ENCODE measurements around the gene PCSK1N.

DNA sequence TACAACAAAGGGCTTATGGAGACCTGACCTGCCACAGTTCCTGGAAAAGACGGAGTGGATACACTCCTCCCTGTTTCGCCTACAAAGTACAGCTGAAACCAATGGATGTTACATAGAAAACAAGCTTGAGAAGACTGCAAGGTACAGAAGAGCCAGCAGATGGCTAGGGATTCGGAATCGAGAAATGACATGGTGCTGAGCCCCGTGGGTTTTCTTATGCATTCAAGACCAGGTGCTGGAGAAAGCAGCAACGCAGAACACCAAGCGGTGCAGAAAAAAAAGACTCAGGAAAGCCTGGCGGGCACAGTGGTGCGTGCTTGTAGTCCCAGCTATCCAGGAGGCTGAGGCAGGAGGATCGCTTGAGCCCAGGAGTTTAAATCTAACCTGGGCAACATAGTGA, 48.3 kb upstream of the PCSK1N start:
- TF ChIP-seq, protein P1, sequence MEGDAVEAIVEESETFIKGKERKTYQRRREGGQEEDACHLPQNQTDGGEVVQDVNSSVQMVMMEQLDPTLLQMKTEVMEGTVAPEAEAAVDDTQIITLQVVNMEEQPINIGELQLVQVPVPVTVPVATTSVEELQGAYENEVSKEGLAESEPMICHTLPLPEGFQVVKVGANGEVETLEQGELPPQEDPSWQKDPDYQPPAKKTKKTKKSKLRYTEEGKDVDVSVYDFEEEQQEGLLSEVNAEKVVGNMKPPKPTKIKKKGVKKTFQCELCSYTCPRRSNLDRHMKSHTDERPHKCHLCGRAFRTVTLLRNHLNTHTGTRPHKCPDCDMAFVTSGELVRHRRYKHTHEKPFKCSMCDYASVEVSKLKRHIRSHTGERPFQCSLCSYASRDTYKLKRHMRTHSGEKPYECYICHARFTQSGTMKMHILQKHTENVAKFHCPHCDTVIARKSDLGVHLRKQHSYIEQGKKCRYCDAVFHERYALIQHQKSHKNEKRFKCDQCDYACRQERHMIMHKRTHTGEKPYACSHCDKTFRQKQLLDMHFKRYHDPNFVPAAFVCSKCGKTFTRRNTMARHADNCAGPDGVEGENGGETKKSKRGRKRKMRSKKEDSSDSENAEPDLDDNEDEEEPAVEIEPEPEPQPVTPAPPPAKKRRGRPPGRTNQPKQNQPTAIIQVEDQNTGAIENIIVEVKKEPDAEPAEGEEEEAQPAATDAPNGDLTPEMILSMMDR (IDR thresholded peaks at IDR 0.05), result no peak
- TF ChIP-seq CBX2 (IDR thresholded peaks at IDR 0.05; ENCODE audit: borderline replicate concordance, low read depth), result no peak
- no peak for TF ChIP-seq BHLHE40 (IDR thresholded peaks at IDR 0.05; ENCODE audit: low read depth, low read length)
- TF ChIP-seq, protein P2, sequence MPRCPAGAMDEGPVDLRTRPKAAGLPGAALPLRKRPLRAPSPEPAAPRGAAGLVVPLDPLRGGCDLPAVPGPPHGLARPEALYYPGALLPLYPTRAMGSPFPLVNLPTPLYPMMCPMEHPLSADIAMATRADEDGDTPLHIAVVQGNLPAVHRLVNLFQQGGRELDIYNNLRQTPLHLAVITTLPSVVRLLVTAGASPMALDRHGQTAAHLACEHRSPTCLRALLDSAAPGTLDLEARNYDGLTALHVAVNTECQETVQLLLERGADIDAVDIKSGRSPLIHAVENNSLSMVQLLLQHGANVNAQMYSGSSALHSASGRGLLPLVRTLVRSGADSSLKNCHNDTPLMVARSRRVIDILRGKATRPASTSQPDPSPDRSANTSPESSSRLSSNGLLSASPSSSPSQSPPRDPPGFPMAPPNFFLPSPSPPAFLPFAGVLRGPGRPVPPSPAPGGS (IDR thresholded peaks at IDR 0.05), result no peak
- TF ChIP-seq HDAC2 (IDR thresholded peaks at IDR 0.05), result no peak

Data from A549 (cell line).